ENCODE measurements around the gene BTG2.

GRCh38 chr1:203280061-203280460 lies 25.3 kb upstream of the BTG2 start:
- TF ChIP-seq CTCF (IDR thresholded peaks at IDR 0.05) (no peak), ZFX (IDR thresholded peaks at IDR 0.05; ENCODE audit: borderline replicate concordance) (no peak)

All from 22Rv1 (cell line).